Skeletal muscle tissue (tissue), 4 donors: Measurements from ENCODE around the gene EWSR1. TPM values are rescaled to one million over a fixed set of nuclear protein-coding genes. Genes with fewer than 3 reads are reported as not detected.
"Not testable (repeated sequence)": the region's sequence is repeated elsewhere in the genome, so short reads cannot be mapped to it uniquely, and the experiment has no call there.

Experiments used
- H3K27ac ChIP-seq: one replicate; pipeline ENCODE4 v1.7.0; 2013; ENCODE audit warnings: mild to moderate bottlenecking, low read depth, low read length, inconsistent platforms
- H3K27me3 ChIP-seq, 3 donors: one replicate each; pipeline ENCODE4 v1.7.0; 2013; ENCODE audit warnings: low read length in 3 of 3; ENCODE audit not compliant: control insufficient read depth in 3 of 3, insufficient read depth in 3 of 3
- H3K36me3 ChIP-seq, 3 donors: one replicate each; pipeline ENCODE4 v1.7.0; 2013; ENCODE audit warnings: low read length in 3 of 3; ENCODE audit not compliant: control insufficient read depth in 3 of 3, insufficient read depth in 3 of 3
- H3K4me1 ChIP-seq, 3 donors: one replicate each; pipeline ENCODE4 v1.7.0; 2013; ENCODE audit warnings: low read length in 3 of 3, mild to moderate bottlenecking in 3 of 3; ENCODE audit not compliant: control insufficient read depth in 3 of 3, insufficient read depth in 3 of 3
- H3K4me3 ChIP-seq, 3 donors: one replicate each; pipeline ENCODE4 v1.7.0; 2013; ENCODE audit warnings: low read length in 3 of 3
- H3K9ac ChIP-seq, 3 donors: one replicate each; pipeline ENCODE4 v1.7.0; 2013; ENCODE audit warnings: low read length in 3 of 3, mild to moderate bottlenecking in 3 of 3, moderate library complexity in 2 of 3, low read depth in 1 of 3
- H3K9me3 ChIP-seq, 3 donors: one replicate each; pipeline ENCODE4 v1.7.0; 2013; ENCODE audit warnings: low read length in 3 of 3; ENCODE audit not compliant: control insufficient read depth in 3 of 3
- total RNA-seq: library from RNA; depleted of rRNA; stranded (reverse); fragments of >200 nt; gene quantifications from one replicate; pipeline ENCODE4 v1.2.3, GENCODE V29; 2014
- donor health status: Osteomylitis.

EWSR1 gene
- total RNA-seq, 1 donor from 2014 or later: 84.5 TPM

- Histone ChIP-seq H3K36me3 (peaks cover 47 to 54% (median 49%) of the 10 kb centered on the region in 3 donors), H3K9ac (peak overlapping the region in 1 of 3 donors; percentile 8), H3K27ac (no peak overlapping the region), H3K4me3 (no peak overlapping the region), H3K27me3 (no peaks in the 10 kb centered on the region), H3K9me3 (no peaks in the 10 kb centered on the region), H3K4me1 (peaks cover 47 to 80% (median 64%) of the 10 kb centered on the region in 3 donors)
Observed at GRCh38 chr22:29341056-29341848, 73.2 kb downstream of the EWSR1 start.

- Histone ChIP-seq H3K36me3 (peaks cover 47 to 53% (median 49%) of the 10 kb centered on the region in 3 donors), H3K9me3 (no peaks in the 10 kb centered on the region), H3K4me3 (no peak overlapping the region), H3K27ac (no peak overlapping the region), H3K4me1 (peaks cover 47 to 80% (median 64%) of the 10 kb centered on the region in 3 donors), H3K9ac (no peak overlapping the region), H3K27me3 (no peaks in the 10 kb centered on the region)
Observed at GRCh38 chr22:29341849-29342127, 73.7 kb downstream of the EWSR1 start.

DNA sequence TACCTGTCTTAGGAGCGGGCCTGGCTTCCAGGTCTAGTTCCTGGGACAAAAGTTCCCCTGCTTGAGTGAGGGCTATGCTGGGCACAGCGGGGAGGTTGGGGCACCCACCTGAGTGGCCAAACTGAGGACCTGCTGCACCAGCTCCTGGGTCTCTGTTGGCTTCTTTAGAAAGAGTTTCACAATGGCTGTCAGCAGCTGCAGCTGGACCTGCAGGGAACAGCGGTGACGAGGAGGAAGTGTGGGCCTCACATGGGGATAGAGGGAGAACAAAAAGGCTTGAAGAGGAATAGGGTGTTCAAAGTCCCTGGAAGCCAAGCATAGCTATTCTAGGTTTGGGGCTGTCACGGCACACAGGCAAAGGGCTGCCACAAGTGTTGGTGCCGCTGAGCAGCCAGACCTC, 74.1 kb downstream of the EWSR1 start:
- H3K4me1 ChIP-seq: peaks cover 46 to 80% (median 64%) of the 10 kb centered on the region in 3 donors
- H3K9me3 ChIP-seq: no peaks in the 10 kb centered on the region
- H3K27ac ChIP-seq: no peak overlapping the region
- H3K27me3 ChIP-seq: no peaks in the 10 kb centered on the region
- no peak overlapping the region for H3K4me3 ChIP-seq
- H3K9ac ChIP-seq: peak overlapping the region in 1 of 3 donors; percentile 45
- H3K36me3 ChIP-seq: peaks cover 47 to 53% (median 53%) of the 10 kb centered on the region in 3 donors

DNA sequence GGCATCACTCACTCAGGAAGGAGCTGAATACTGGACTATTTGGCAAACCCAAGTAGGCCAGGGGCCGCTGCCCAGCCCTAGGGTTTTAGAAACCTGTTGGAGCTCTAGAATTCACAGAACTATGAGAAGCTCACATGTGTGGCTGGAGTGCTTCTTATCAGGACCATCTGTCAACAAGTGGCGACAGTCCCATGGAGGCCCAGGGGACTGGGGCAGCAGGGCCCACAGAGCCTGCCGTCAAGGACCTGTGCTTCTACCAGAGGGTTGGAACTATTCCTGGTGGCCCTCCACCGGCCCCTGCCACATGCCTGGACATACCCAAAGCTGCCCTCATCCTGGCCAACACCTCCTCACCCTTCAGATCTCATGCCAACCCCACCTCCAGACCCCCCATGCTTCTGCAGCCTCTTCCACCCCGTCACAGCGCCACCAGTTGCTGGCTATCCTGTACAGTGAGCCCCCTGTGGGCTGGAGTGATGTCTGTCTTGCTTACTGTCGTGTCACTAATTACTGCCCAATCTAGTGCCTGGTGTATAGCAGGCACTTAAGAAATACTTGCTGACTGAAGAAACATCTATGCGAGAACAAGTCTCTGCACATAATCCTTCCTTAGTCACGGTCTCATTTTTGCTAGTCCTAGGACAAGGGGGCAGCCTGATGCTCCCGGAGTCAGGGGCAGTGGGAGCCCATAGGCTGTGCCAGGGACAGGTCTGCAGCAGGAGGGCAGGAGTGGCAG, 74.7 kb downstream of the EWSR1 start:
- no peaks in the 10 kb centered on the region for H3K9me3 ChIP-seq
- H3K27me3 ChIP-seq: no peaks in the 10 kb centered on the region
- peaks cover 42 to 80% (median 61%) of the 10 kb centered on the region in 3 donors for H3K4me1 ChIP-seq
- H3K9ac ChIP-seq: peak overlapping the region in 1 of 3 donors; percentile 45
- peaks cover 52 to 57% (median 52%) of the 10 kb centered on the region in 3 donors for H3K36me3 ChIP-seq
- H3K27ac ChIP-seq: no peak overlapping the region
- H3K4me3 ChIP-seq: no peak overlapping the region

GRCh38 chr22:29343313-29343805, 75.3 kb downstream of the EWSR1 start:
- Histone ChIP-seq H3K36me3 (peaks cover 46 to 58% (median 56%) of the 10 kb centered on the region in 3 donors), H3K27me3 (no peaks in the 10 kb centered on the region), H3K4me3 (no peak overlapping the region), H3K4me1 (peaks cover 42 to 80% (median 59%) of the 10 kb centered on the region in 3 donors), H3K9me3 (no peaks in the 10 kb centered on the region), H3K27ac (no peak overlapping the region), H3K9ac (peak overlapping the region in 1 of 3 donors; percentile 45)

- H3K9me3 ChIP-seq: no peaks in the 10 kb centered on the region
- no peak overlapping the region for H3K4me3 ChIP-seq
- peaks cover 44 to 57% (median 53%) of the 10 kb centered on the region in 3 donors for H3K36me3 ChIP-seq
- no peak overlapping the region for H3K27ac ChIP-seq
- H3K4me1 ChIP-seq: peaks cover 44 to 79% (median 55%) of the 10 kb centered on the region in 3 donors
- H3K9ac ChIP-seq: no peak overlapping the region
- H3K27me3 ChIP-seq: no peaks in the 10 kb centered on the region
Observed at GRCh38 chr22:29344137-29344536, 76.1 kb downstream of the EWSR1 start.

- H3K9me3 ChIP-seq, H3K4me3 ChIP-seq, H3K9ac ChIP-seq, H3K27me3 ChIP-seq: not testable (repeated sequence)
- H3K36me3 ChIP-seq: peaks cover 41 to 58% (median 49%) of the 10 kb centered on the region in 3 donors
- H3K4me1 ChIP-seq: peaks cover 45 to 76% (median 54%) of the 10 kb centered on the region in 3 donors
- peak overlapping the region; percentile 12 for H3K27ac ChIP-seq
Observed at GRCh38 chr22:29344889-29345288, 76.8 kb downstream of the EWSR1 start.

- peaks cover 45 to 71% (median 50%) of the 10 kb centered on the region in 3 donors for H3K4me1 ChIP-seq
- H3K4me3 ChIP-seq: no peak overlapping the region
- no peak overlapping the region for H3K9ac ChIP-seq
- H3K27me3 ChIP-seq: no peaks in the 10 kb centered on the region
- peaks cover 41 to 59% (median 49%) of the 10 kb centered on the region in 3 donors for H3K36me3 ChIP-seq
- H3K9me3 ChIP-seq: no peaks in the 10 kb centered on the region
- H3K27ac ChIP-seq: no peak overlapping the region
Observed at GRCh38 chr22:29345932-29346331, 77.9 kb downstream of the EWSR1 start.

DNA sequence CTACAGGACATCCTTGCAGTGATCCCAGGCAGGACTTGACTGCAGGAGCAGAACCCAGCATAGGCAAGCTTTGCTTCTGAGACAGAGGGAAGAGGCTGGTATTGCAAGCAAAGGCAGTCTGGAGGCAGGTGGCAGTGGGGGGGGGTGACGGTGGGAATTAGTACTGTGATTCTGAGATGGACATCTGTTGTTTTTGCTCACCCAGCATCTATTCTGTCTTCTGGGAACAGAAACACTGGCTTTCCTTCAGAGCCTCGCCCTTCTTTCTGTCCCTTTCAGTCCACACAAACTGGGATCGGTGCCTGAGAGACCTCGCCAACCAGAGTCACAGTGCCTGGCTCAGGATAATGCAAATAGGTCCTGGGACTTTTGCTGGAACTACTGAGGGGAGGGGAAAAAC, 78.6 kb downstream of the EWSR1 start:
- no peaks in the 10 kb centered on the region for H3K9me3 ChIP-seq
- H3K4me3 ChIP-seq: no peak overlapping the region
- H3K9ac ChIP-seq: no peak overlapping the region
- H3K4me1 ChIP-seq: peaks cover 45 to 71% (median 50%) of the 10 kb centered on the region in 3 donors
- peaks cover 41 to 59% (median 49%) of the 10 kb centered on the region in 3 donors for H3K36me3 ChIP-seq
- H3K27me3 ChIP-seq: no peaks in the 10 kb centered on the region
- peak overlapping the region; percentile 37 for H3K27ac ChIP-seq

- peaks cover 45 to 59% (median 52%) of the 10 kb centered on the region in 3 donors for H3K36me3 ChIP-seq
- no peaks in the 10 kb centered on the region for H3K27me3 ChIP-seq
- H3K9me3 ChIP-seq: no peaks in the 10 kb centered on the region
- H3K4me3 ChIP-seq: no peak overlapping the region
- no peak overlapping the region for H3K27ac ChIP-seq
- peaks cover 47 to 67% (median 50%) of the 10 kb centered on the region in 3 donors for H3K4me1 ChIP-seq
- no peak overlapping the region for H3K9ac ChIP-seq
Observed at GRCh38 chr22:29348041-29348440, 80.0 kb downstream of the EWSR1 start.
